K562 (cell line): Measurements from ENCODE around the gene CLEC3B. TPM values are rescaled to one million over a fixed set of nuclear protein-coding genes. Genes with fewer than 3 reads are reported as not detected.
A peak's percentile ranks its signal among the peaks of the same experiment; 100 is the strongest.

ENCODE experiments used
- MBD2 ChIP-seq: sonication (generic); IDR thresholded peaks from 2 replicates; pipeline ENCODE4 v1.6.1; 2016; ENCODE audit warnings: low read depth, borderline replicate concordance
- MCM7 ChIP-seq, 2 experiments: fragments of 450-650 bp; IDR thresholded peaks; 2 replicates each; pipeline ENCODE4 v1.6.1; 2016 to 2018
- MXI1 ChIP-seq: IDR thresholded peaks from 2 replicates; pipeline ENCODE4 v1.6.1; 2011; ENCODE audit warnings: low read depth, mild to moderate bottlenecking, improper control_type of control experiment, low read length
- NFE2 ChIP-seq: IDR thresholded peaks from 2 replicates; pipeline ENCODE4 v1.6.1; 2014; ENCODE audit warnings: antibody characterized with exemption, low read depth
- NRF1 ChIP-seq, 2 experiments: fragments of 450-650 bp; IDR thresholded peaks in 1 of 2; conservative IDR thresholded peaks in 1 of 2; 2 replicates each; pipeline ENCODE4 v1.6.1; 2014; ENCODE audit warnings: mild to moderate bottlenecking in 2 of 2
- RAD51 ChIP-seq: fragments of 450-650 bp; IDR thresholded peaks from 2 replicates; pipeline ENCODE4 v1.7.1; 2016; ENCODE audit warnings: low read depth, mild to moderate bottlenecking, borderline replicate concordance
- RCOR1 ChIP-seq, 2 experiments: IDR thresholded peaks; 2 replicates each; pipeline ENCODE4 v1.6.1; 2012; ENCODE audit warnings: low read depth in 2 of 2, low read length in 2 of 2, borderline replicate concordance in 1 of 2, improper control_type of control experiment in 1 of 2
- RUNX1 ChIP-seq: sonication (generic); IDR thresholded peaks from 2 replicates; pipeline ENCODE4 v1.6.1; 2016; ENCODE audit warnings: antibody characterized with exemption, low read depth
- SMC3 ChIP-seq: conservative IDR thresholded peaks from 2 replicates; pipeline ENCODE4 v1.6.1; 2011; ENCODE audit warnings: low read depth, low read length, improper control_type of control experiment; ENCODE audit not compliant: insufficient read depth
- STAG1 ChIP-seq: sonication (generic); formaldehyde crosslinking; IDR thresholded peaks from 2 replicates; pipeline ENCODE4 v1.5.0; 2020; ENCODE audit warnings: missing genetic modification reagents, borderline replicate concordance
- XRCC3 ChIP-seq: fragments of 450-650 bp; IDR thresholded peaks from 2 replicates; pipeline ENCODE4 v1.6.1; 2017; ENCODE audit warnings: mild to moderate bottlenecking, moderate library complexity
- YY1 ChIP-seq, 3 experiments: IDR thresholded peaks; 2 replicates each; pipeline ENCODE4 v1.6.1; 2011; ENCODE audit warnings: low read length in 2 of 3, mild to moderate bottlenecking in 2 of 3, moderate library complexity in 2 of 3, borderline replicate concordance in 1 of 3, control low read depth in 1 of 3, low read depth in 1 of 3; ENCODE audit not compliant: insufficient read depth in 3 of 3, insufficient replicate concordance in 2 of 3, control insufficient read depth in 1 of 3, insufficient read length in 1 of 3; ENCODE audit errors: extremely low read depth in 1 of 3
- ZNF23 ChIP-seq: fragments of 250-450 bp; sonication (Bioruptor Pico); IDR thresholded peaks from 2 replicates; pipeline ENCODE4 v1.4.0; 2020; ENCODE audit warnings: mild to moderate bottlenecking
- ZNF274 ChIP-seq: IDR thresholded peaks from 2 replicates; pipeline ENCODE4 v1.6.1; 2011; ENCODE audit warnings: low read depth, mild to moderate bottlenecking, low read length, moderate library complexity, borderline replicate concordance
- ZNF384 ChIP-seq: IDR thresholded peaks from 2 replicates; pipeline ENCODE4 v1.6.1; 2012; ENCODE audit warnings: low read depth, low read length, improper control_type of control experiment
- polyA plus RNA-seq, 8 experiments: library from polyadenylated mRNA; depleted of rRNA in 4 of 8; stranded (reverse) in 5 of 8; unstranded in 3 of 8; fragments of >200 nt; fragmentation: Nextera tagmentation in 2 of 8; fragmentation: Illumina TruSeq in 1 of 8; extraction: Ambion mirVana in 2 of 8; extraction: Trizol in 1 of 8; gene quantifications; 2 replicates each; pipeline versions ENCODE4 v1.2.1 to v1.2.3, GENCODE V29; 2011 to 2014; ENCODE audit warnings: inconsistent platforms in 1 of 8, missing spikeins in 1 of 8
- total RNA-seq, 7 experiments: library from RNA; depleted of rRNA in 6 of 7; stranded (reverse); fragments of >200 nt in 6 of 7; fragmentation: Illumina TruSeq in 2 of 7; extraction: Trizol in 2 of 7; gene quantifications; 2 replicates each; pipeline versions ENCODE4 v1.2.1 to v1.2.3, GENCODE V29; 2011 to 2021; ENCODE audit warnings: low replicate concordance in 1 of 7
- TF ChIP-seq, protein P1 (sequence below): fragments of 450-650 bp; IDR thresholded peaks from 2 replicates; pipeline ENCODE4 v1.6.1; 2016; ENCODE audit warnings: borderline replicate concordance
- TF ChIP-seq, protein P2 (sequence below): sonication (generic); formaldehyde crosslinking; IDR thresholded peaks from 2 replicates; pipeline ENCODE4 v1.8.0; 2022; ENCODE audit warnings: mild to moderate bottlenecking, missing genetic modification reagents
- TF ChIP-seq, protein P3 (sequence below): sonication (generic); formaldehyde crosslinking; IDR thresholded peaks from 2 replicates; pipeline ENCODE4 v1.8.0; 2022; ENCODE audit warnings: missing genetic modification reagents, mild to moderate bottlenecking, moderate library complexity, borderline replicate concordance
- TF ChIP-seq, protein P4 (sequence below): fragments of 450-650 bp; IDR thresholded peaks from 2 replicates; pipeline ENCODE4 v1.6.1; 2016; ENCODE audit warnings: missing biosample characterization, missing genetic modification characterization

The CLEC3B gene
- total and polyA plus RNA-seq, 9 of the 15 experiments (the other 6 are each of a cell fraction or from before 2014, with no cell fraction given): not detected

DNA sequence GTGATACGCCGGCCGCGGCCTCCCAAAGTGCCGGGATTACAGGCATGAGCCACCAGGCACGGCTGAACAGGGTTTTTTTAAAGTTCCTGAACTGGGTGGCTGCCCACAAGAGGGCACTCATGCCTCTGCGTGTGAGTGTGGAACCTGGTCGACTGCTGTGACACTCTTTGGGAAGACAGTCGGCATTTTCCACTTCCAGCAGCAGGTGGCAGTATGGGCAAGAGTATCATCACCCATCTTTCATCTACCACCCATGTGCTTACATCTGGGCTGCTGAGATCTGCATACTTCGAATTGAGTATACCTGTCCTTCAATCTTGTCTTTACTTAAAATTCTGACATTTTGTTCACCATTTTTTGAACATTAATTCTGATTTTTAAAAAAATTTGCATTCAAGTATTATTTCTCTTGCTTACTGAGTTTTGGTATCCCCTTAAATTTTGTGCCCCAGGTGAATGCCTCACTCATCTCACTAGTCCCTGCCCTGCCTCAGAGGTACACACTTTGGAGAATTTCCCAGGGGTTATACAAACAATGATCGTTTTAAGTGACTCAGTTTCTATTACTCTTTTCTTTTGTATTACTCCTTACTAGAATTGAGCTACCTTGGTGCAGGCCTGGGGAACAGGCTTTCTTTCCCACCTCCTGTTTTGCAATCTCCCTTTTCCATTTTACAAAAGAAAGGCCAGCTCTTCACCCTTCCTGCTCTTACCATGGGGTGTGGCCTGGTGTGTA lies 11.8 kb downstream of the CLEC3B start (continued):
- TF ChIP-seq ZNF23 (CRISPR knock-in tag) (no peak), SMC3 (peak; percentile 100), ZNF384 (peak; percentile 94), ZNF274 (no peak), RCOR1 (IDR thresholded peaks at IDR 0.05; ENCODE audit: borderline replicate concordance in 1 of 2, low read depth in 2 of 2, low read length in 2 of 2) (peak; percentile 46 to 83; a peak in 2 of 4 replicates), MBD2 (no peak), NRF1 (conservative IDR thresholded peaks at IDR 0.05 in 1 of 2, IDR thresholded peaks at IDR 0.05 in 1 of 2) (peak; percentile 21 to 53; a peak in 2 of 4 replicates), STAG1 (peak; percentile 100), XRCC3 (no peak), NFE2 (peak; percentile 61), MXI1 (0 out of 2 replicates have a peak, but pooled peaks have one; percentile 30), YY1 (IDR thresholded peaks at IDR 0.05; ENCODE audit: borderline replicate concordance in 1 of 3, control insufficient read depth in 1 of 3, extremely low read depth in 1 of 3, insufficient read depth in 3 of 3, insufficient read length in 1 of 3, insufficient replicate concordance in 2 of 3, low read depth in 1 of 3, low read length in 2 of 3) (peak in 2 of 3 experiments; percentile 35 to 52), MCM7 (IDR thresholded peaks at IDR 0.05) (no peak), RAD51 (peak; percentile 16; the same call in 1 of the 2 replicates), RUNX1 (no peak)
- TF ChIP-seq, protein P1, sequence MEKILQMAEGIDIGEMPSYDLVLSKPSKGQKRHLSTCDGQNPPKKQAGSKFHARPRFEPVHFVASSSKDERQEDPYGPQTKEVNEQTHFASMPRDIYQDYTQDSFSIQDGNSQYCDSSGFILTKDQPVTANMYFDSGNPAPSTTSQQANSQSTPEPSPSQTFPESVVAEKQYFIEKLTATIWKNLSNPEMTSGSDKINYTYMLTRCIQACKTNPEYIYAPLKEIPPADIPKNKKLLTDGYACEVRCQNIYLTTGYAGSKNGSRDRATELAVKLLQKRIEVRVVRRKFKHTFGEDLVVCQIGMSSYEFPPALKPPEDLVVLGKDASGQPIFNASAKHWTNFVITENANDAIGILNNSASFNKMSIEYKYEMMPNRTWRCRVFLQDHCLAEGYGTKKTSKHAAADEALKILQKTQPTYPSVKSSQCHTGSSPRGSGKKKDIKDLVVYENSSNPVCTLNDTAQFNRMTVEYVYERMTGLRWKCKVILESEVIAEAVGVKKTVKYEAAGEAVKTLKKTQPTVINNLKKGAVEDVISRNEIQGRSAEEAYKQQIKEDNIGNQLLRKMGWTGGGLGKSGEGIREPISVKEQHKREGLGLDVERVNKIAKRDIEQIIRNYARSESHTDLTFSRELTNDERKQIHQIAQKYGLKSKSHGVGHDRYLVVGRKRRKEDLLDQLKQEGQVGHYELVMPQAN: no peak
- TF ChIP-seq, protein P2, sequence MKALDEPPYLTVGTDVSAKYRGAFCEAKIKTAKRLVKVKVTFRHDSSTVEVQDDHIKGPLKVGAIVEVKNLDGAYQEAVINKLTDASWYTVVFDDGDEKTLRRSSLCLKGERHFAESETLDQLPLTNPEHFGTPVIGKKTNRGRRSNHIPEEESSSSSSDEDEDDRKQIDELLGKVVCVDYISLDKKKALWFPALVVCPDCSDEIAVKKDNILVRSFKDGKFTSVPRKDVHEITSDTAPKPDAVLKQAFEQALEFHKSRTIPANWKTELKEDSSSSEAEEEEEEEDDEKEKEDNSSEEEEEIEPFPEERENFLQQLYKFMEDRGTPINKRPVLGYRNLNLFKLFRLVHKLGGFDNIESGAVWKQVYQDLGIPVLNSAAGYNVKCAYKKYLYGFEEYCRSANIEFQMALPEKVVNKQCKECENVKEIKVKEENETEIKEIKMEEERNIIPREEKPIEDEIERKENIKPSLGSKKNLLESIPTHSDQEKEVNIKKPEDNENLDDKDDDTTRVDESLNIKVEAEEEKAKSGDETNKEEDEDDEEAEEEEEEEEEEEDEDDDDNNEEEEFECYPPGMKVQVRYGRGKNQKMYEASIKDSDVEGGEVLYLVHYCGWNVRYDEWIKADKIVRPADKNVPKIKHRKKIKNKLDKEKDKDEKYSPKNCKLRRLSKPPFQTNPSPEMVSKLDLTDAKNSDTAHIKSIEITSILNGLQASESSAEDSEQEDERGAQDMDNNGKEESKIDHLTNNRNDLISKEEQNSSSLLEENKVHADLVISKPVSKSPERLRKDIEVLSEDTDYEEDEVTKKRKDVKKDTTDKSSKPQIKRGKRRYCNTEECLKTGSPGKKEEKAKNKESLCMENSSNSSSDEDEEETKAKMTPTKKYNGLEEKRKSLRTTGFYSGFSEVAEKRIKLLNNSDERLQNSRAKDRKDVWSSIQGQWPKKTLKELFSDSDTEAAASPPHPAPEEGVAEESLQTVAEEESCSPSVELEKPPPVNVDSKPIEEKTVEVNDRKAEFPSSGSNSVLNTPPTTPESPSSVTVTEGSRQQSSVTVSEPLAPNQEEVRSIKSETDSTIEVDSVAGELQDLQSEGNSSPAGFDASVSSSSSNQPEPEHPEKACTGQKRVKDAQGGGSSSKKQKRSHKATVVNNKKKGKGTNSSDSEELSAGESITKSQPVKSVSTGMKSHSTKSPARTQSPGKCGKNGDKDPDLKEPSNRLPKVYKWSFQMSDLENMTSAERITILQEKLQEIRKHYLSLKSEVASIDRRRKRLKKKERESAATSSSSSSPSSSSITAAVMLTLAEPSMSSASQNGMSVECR (CRISPR knock-in tag): no peak
- TF ChIP-seq, protein P3, sequence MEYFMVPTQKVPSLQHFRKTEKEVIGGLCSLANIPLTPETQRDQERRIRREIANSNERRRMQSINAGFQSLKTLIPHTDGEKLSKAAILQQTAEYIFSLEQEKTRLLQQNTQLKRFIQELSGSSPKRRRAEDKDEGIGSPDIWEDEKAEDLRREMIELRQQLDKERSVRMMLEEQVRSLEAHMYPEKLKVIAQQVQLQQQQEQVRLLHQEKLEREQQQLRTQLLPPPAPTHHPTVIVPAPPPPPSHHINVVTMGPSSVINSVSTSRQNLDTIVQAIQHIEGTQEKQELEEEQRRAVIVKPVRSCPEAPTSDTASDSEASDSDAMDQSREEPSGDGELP (CRISPR knock-in tag): peak; percentile 84
- TF ChIP-seq, protein P4, sequence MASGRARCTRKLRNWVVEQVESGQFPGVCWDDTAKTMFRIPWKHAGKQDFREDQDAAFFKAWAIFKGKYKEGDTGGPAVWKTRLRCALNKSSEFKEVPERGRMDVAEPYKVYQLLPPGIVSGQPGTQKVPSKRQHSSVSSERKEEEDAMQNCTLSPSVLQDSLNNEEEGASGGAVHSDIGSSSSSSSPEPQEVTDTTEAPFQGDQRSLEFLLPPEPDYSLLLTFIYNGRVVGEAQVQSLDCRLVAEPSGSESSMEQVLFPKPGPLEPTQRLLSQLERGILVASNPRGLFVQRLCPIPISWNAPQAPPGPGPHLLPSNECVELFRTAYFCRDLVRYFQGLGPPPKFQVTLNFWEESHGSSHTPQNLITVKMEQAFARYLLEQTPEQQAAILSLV (tag): no peak
